Measurements from ENCODE around the gene GABBR2. TPM values are rescaled to one million over a fixed set of nuclear protein-coding genes. Genes with fewer than 3 reads are reported as not detected.

Gene GABBR2
- total and polyA plus RNA-seq, 2 donors (not counting 1 experiment from before 2014, with no cell fraction given): 0.03 TPM; not detected in 1

GRCh38 chr9:98329281-98329680 is 379.5 kb downstream of the GABBR2 start:
- ATAC-seq (ENCODE audit: low read depth) (no peak), DNase-seq (no peak)
- H3K27ac Mint-ChIP-seq: no peak overlapping the region
- Histone ChIP-seq H3K36me3 (replicated peaks in 1 of 2; ENCODE audit: control extremely low read depth in 1 of 2, control insufficient read depth in 1 of 2, extremely low read depth in 1 of 2, insufficient read depth in 2 of 2, low read length in 1 of 2) (no peaks in the 10 kb centered on the region), H3K4me1 (ENCODE audit: control insufficient read depth in 2 of 2, insufficient read depth in 2 of 2, low read length in 2 of 2) (peaks cover 0 to 3% of the 10 kb centered on the region in 2 donors), H3K9me3 (ENCODE audit: control extremely low read depth in 1 of 3, control insufficient read depth in 2 of 3, insufficient read depth in 1 of 3, low read length in 2 of 3) (peaks cover 0 to 3% (median 2%) of the 10 kb centered on the region in 3 donors), H3K27ac (ENCODE audit: low read length in 2 of 2) (no peak overlapping the region), H3K79me2 (ENCODE audit: control insufficient read depth, insufficient read depth, low read length) (no peaks in the 10 kb centered on the region), H3K4me2 (replicated peaks; ENCODE audit: low read depth, low read length, poor library complexity, severe bottlenecking) (no peak overlapping the region), H4K20me1 (ENCODE audit: control insufficient read depth, insufficient read depth, low read length, poor library complexity, severe bottlenecking) (no peaks in the 10 kb centered on the region), H3K4me3 (ENCODE audit: control extremely low read depth in 1 of 5, extremely low read depth in 1 of 5, insufficient read depth in 1 of 5, low read depth in 2 of 5, low read length in 4 of 5) (no peak overlapping the region), H3K9ac (ENCODE audit: low read length) (no peak overlapping the region), H2AFZ (ENCODE audit: insufficient read depth, low read depth, low read length, poor library complexity, severe bottlenecking) (no peak overlapping the region), H3K27me3 (replicated peaks in 1 of 4; ENCODE audit: control extremely low read depth in 1 of 4, control insufficient read depth in 3 of 4, insufficient read depth in 4 of 4, low read length in 3 of 4) (no peaks in the 10 kb centered on the region)
- no peaks in the 10 kb centered on the region for H3K9me3 Mint-ChIP-seq (ENCODE audit: insufficient read depth)
- H3K27me3 Mint-ChIP-seq: peaks cover 21% of the 10 kb centered on the region
- intact Hi-C loops (cut with micrococcal nuclease): no loop called here
- 73% methylated on average over 6 of the region's 6 CpGs for WGBS (ENCODE audit: insufficient coverage)
- ChIA-PET POLR2A (no interaction called here), CTCF (interaction anchor here (0.9 to 1.2 kb wide), 2 partner anchors 15 to 445 kb away, joined by 3 read pairs; no protein-coding TSS in a partner anchor)
- peaks cover 6% of the 10 kb centered on the region for H3K4me1 Mint-ChIP-seq
- no peak overlapping the region for H3K4me3 Mint-ChIP-seq
- TF ChIP-seq EZH2 (IDR thresholded peaks at IDR 0.05; ENCODE audit: borderline replicate concordance, insufficient read depth, low read depth, low read length, poor library complexity, severe bottlenecking) (no peak), CTCF (IDR thresholded peaks at IDR 0.05) (no peak)

GRCh38 chr9:98328770-98329169 is 380.0 kb downstream of the GABBR2 start:
- no peak for TF ChIP-seq EZH2 (IDR thresholded peaks at IDR 0.05; ENCODE audit: borderline replicate concordance, insufficient read depth, low read depth, low read length, poor library complexity, severe bottlenecking)
- H3K4me2 ChIP-seq (replicated peaks; ENCODE audit: low read depth, low read length, poor library complexity, severe bottlenecking): no peak overlapping the region
- H3K9me3 ChIP-seq (ENCODE audit: control extremely low read depth in 1 of 3, control insufficient read depth in 2 of 3, insufficient read depth in 1 of 3, low read length in 2 of 3): peaks cover 0 to 3% (median 2%) of the 10 kb centered on the region in 3 donors
- H3K4me3 ChIP-seq (ENCODE audit: control extremely low read depth in 1 of 5, extremely low read depth in 1 of 5, insufficient read depth in 1 of 5, low read depth in 2 of 5, low read length in 4 of 5): no peak overlapping the region
- H3K79me2 ChIP-seq (ENCODE audit: control insufficient read depth, insufficient read depth, low read length): no peaks in the 10 kb centered on the region
- no peak overlapping the region for H3K9ac ChIP-seq (ENCODE audit: low read length)
- CTCF ChIA-PET: interaction anchor here (0.9 to 1.2 kb wide), 2 partner anchors 14 to 445 kb away, joined by 3 read pairs; no protein-coding TSS in a partner anchor
- H3K4me1 ChIP-seq (ENCODE audit: control insufficient read depth in 2 of 2, insufficient read depth in 2 of 2, low read length in 2 of 2): peaks cover 0 to 3% of the 10 kb centered on the region in 2 donors
- no peak overlapping the region for H2AFZ ChIP-seq (ENCODE audit: insufficient read depth, low read depth, low read length, poor library complexity, severe bottlenecking)
- DNase-seq (no peak), ATAC-seq (ENCODE audit: low read depth) (no peak)
- H3K4me3 Mint-ChIP-seq: no peak overlapping the region
- no peak overlapping the region for H3K27ac ChIP-seq (ENCODE audit: low read length in 2 of 2)
- no peak overlapping the region for H3K27ac Mint-ChIP-seq
- POLR2A ChIA-PET: no interaction called here
- WGBS (ENCODE audit: insufficient coverage): 61% methylated on average over 3 of the region's 4 CpGs
- peaks cover 6% of the 10 kb centered on the region for H3K4me1 Mint-ChIP-seq
- H3K9me3 Mint-ChIP-seq (ENCODE audit: insufficient read depth): no peaks in the 10 kb centered on the region
- H3K27me3 Mint-ChIP-seq: peaks cover 19% of the 10 kb centered on the region
- H3K27me3 ChIP-seq (replicated peaks in 1 of 4; ENCODE audit: control extremely low read depth in 1 of 4, control insufficient read depth in 3 of 4, insufficient read depth in 4 of 4, low read length in 3 of 4): no peaks in the 10 kb centered on the region
- H3K36me3 ChIP-seq (replicated peaks in 1 of 2; ENCODE audit: control extremely low read depth in 1 of 2, control insufficient read depth in 1 of 2, extremely low read depth in 1 of 2, insufficient read depth in 2 of 2, low read length in 1 of 2): no peaks in the 10 kb centered on the region
- H4K20me1 ChIP-seq (ENCODE audit: control insufficient read depth, insufficient read depth, low read length, poor library complexity, severe bottlenecking): no peaks in the 10 kb centered on the region
- intact Hi-C loops (cut with micrococcal nuclease): no loop called here

All from B cell (primary cell).